H54 (cell line): ENCODE data around the gene UQCRC1.
A peak's percentile ranks its signal among the peaks of the same experiment; 100 is the strongest.

ENCODE experiments used
- DNase-seq: peaks from one replicate; pipeline ENCODE4 v3.0.0; 2011; ENCODE audit warnings: low spot score, mixed read lengths; ENCODE audit not compliant: insufficient read length
- FAIRE-seq: peaks from 3 replicates; lab custom pipeline; 2011; peaks lifted over from hg19 to GRCh38; lab: Jason Lieb, UNC
- POLR2A ChIP-seq: IDR thresholded peaks from 2 replicates; pipeline ENCODE4 v1.6.1; 2011; ENCODE audit warnings: low read depth, mild to moderate bottlenecking, low read length

The UQCRC1 gene

DNA sequence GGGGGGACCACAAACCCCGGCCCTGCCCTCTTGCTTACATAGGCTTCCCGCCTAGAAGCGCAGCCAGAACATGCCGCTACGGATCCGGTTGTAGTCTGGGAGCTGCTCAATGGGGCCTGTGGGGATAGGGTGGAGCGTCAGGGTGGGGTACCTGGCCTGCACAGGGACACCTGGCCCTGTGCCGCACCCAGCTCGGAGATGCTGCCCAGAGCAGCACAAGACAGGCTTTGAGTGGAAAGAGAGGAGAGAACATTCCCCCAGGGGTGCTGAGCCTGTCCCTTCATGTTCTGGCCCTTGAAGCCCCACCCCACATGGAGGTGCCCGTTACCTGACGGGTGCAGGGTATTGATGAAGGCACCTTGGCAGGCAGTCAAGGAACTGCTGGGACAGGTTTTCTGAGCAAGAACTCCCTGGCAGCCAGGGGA lies 10.4 kb downstream of the UQCRC1 start:
- TF ChIP-seq POLR2A: no peak
- DNase-seq (no peak), FAIRE-seq (no peak)

DNA sequence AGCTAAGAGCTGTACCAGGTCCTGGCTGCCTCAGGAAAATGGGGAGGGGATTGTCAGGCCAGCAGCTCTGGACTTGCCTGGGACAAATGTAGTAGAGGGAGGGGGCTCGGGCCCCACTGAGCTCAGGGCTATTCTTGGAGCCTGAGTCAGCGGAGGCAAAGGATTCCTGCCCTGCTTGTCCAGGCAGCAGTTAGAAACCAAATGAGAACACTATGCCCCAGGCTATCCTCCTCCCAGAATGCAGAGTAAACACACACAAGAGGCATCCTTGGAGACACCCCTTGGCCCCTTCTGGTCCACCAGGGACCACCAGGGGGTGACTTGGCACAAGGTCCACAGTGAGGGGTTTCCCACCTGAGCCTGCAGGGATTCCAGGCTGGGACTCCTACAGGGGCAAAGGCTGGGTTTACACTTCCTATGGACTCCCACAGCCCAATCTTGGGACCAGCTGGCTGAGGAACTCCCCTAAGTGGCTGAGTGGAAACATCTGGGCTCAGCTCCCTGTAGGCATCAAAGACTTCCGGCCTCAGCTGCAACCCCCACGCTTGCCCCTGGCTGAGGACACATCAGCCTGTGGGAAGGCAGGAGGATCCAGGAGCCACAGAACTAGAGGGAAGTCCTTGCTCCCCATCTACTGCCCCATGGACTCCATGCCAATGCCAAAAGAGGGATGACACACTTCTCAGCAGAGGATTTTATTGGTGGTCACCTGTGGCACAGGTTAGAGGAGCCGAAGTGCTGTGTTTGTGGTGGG lies 10.9 kb downstream of the UQCRC1 start:
- no peak for TF ChIP-seq POLR2A
- no peak for FAIRE-seq
- DNase-seq: peak; percentile 78

DNA sequence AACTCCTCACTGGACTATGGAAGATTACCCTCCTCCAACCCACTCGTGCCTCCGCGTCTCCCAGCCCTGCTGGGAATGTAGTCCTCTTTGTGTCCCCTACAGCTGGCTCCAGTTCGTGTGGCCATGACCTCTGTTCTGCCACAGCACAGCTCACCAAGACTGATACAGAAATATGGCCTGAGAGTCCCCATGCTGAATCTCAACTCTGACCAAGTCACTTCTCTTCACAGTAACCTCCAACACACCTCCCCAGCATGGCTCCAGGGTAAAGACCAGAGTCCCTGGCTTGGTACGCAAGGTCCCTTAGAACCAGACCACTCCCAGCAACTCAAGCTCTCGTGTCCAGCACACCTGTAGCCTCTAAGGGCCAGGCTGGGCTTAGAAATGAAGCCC lies 12.0 kb downstream of the UQCRC1 start:
- FAIRE-seq: no peak
- no peak for DNase-seq
- TF ChIP-seq POLR2A: no peak

DNA sequence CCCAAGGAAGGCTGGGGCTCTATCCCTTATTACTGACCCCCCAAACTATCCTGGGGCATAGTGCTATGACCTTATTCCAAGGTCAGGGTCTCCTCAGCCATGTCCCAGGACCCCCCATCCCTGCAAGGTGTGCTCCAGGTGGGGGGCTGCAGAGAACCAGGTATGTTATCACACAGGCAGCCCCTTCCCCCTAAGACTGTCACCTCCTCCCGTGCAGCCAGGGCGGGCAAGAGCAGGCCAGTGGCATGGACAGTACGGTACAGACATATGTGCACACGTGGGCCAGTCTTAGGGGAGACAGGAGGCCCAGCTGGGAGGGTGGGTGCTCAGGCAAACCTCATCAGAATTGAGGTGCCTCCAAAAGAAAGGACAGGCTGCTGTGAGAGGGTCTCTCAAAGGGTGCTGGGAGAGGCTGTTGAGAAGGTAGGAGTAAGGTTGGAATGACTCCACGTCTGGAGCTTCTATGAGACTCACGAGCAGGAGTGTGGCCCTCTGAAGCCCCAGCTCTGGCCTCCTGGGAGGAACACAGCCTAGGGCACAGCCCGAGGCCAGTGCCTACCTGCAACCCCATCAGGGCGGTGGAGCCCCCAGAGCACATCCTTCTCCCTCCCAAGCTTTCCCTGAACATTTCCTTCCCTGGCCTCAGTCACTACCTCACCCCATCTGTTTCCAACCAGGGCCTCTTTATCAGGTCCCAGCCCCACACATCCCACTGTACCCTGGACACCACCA lies 12.6 kb downstream of the UQCRC1 start:
- TF ChIP-seq POLR2A: no peak
- DNase-seq (no peak), FAIRE-seq (no peak)

DNA sequence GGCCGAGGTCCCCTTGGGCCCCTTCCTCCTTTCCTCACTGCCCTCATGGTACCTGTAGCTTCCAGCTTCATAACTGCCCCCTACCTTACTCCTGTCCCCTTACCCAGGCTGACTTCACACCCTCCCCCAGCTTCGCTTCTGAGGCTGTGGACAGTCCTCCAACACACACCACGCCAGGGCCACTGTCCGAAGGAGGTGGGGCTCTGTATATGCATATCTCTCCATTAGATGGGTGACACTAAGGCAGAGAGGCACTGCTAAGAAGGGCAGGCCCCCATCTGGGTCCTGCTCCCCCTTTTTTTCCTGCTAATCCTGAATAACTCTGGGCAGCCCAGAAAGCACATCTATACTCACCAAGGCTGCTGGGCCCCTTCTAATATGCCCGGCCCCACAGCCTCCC lies 13.3 kb downstream of the UQCRC1 start:
- TF ChIP-seq POLR2A: no peak
- FAIRE-seq (no peak), DNase-seq (no peak)

DNA sequence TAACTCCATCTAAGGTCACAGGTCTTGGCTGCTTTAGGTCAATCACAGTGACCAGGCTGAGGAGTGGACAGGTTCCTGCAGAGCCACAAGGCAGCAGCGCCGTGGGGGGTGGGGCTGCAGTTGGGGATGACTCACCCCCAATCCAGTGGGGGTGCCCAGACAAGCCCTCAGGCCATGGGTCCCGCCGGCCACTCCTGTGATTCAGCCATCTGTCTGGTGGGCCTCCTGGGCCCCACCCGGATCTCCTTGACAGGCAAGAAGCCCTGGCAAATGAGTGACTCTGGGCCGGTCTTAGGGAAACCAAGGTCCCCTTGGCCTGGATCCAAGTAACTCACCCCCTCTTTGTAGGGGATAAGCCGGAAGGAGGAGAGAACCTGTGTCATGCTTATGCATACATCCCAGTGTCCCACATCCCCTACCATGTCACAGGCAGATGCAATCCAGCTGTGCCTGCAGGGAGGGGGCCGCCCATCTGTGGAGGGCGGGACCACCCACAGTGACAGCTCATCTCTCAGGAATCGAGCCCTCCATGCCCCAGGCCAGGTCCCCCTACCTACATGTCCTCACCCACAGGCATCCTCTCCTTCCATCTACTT lies 13.8 kb downstream of the UQCRC1 start:
- peak; percentile 93 for DNase-seq
- no peak for FAIRE-seq
- no peak for TF ChIP-seq POLR2A

DNA sequence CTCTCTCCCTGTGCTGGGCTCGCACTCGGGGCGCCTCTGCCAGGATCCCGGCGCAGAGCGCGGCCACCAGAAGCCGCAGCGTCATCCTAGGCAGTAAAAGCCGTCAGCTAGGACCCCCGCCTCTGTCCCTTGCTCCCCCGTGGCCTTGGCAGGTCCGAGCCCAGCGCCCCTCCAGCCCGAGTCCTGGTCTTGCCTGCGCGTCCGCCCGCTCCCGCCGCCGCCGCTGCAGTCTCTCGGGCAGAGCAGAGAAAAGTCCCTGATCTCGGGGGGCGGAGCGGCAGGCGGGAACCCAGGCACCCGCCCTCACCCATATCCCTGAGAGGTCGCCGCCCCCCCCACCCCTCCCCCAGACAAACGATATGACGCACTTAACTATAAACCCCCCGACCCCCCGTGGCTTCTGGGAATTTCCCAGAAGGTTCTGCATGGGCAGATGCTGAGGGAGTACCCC lies 14.3 kb downstream of the UQCRC1 start, which contains the start of gene COL7A1:
Gene COL7A1, minus strand, starts transcription at position 255 of the 451 bp plus-strand sequence. Its CDS starts 170 bp downstream, at position 85.
- no peak for DNase-seq
- no peak for FAIRE-seq
- TF ChIP-seq POLR2A: peak; percentile 86

DNA sequence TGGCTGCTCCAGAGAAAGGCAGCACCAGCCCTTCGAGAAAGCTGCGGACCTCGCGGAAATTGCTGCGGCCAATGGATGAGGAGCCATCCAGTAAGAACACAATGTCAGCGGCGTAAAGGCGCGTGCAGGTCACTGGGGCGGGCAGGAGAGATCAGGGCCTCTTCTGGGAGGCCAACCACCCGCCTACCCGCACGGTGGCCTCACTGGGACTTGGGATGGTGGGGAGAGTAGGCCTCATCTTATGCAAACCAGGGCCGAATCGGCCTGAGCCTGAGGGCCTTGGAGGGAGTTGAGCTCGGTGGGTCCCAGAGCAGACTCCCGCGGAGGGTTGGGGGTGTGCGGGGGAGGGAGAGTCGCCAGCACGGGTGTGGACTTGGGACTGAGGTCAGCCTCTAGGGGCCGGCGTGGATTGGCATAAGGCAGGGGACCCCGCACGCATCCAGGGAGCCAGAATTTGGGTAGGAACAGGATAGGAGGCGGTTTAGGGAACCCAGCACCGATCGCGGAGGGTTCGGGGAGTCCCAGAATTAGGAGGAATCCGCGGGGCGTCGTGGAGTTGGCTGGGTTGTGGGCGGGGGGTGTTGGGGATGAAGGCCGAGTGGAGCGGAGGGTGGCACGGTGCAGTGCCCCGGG lies 14.9 kb downstream of the UQCRC1 start:
- FAIRE-seq: no peak
- TF ChIP-seq POLR2A: 0 out of 2 replicates have a peak, but pooled peaks have one; percentile 17
- no peak for DNase-seq

DNA sequence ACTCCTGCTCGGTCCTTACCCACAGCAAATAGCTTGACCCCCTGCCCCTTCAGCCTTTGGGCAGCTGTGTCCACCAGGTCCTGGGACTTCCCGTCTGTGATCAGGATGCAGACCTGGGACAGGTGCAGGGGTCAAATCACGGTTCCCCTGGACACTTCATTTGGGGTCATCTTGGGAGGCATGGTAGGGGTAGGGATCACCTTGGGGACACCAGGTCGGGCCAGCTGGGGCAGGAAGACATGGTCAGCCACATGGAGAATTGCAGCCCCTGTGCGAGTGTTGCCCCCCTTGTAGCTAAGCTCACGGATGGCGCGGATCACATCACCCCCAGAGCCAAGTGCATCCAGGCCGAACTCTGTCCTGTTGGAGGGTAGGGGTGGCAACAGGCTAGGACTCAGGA lies 16.1 kb downstream of the UQCRC1 start:
- no peak for DNase-seq
- no peak for TF ChIP-seq POLR2A
- FAIRE-seq: no peak

DNA sequence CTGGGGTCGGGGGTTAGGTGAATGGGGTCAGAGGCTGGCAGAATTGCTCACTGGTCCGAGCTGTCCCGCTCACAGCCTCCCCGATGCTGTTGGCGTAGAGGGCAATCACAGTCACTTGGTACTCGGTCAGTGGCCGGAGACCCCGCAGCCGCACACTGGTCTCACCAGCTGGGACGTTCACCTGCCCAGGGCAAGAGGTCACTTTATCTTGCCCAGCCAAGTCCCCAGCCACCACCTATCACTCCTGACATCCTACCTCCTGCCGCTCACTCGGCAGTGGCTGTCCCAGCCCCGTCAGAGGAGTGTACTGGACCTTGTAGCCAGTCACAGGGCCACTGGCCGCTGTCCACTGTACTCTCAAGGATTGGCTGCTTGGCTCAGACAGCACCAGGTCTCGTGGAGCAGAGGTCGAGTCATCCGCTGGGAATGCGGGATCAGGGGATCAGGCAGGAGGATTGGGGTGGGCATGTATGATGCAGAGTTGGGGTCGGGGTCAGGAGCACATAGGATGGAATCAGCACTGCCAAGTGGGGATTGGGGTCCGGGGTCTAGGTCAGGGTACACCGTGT lies 16.8 kb downstream of the UQCRC1 start:
- DNase-seq: no peak
- no peak for FAIRE-seq
- no peak for TF ChIP-seq POLR2A

DNA sequence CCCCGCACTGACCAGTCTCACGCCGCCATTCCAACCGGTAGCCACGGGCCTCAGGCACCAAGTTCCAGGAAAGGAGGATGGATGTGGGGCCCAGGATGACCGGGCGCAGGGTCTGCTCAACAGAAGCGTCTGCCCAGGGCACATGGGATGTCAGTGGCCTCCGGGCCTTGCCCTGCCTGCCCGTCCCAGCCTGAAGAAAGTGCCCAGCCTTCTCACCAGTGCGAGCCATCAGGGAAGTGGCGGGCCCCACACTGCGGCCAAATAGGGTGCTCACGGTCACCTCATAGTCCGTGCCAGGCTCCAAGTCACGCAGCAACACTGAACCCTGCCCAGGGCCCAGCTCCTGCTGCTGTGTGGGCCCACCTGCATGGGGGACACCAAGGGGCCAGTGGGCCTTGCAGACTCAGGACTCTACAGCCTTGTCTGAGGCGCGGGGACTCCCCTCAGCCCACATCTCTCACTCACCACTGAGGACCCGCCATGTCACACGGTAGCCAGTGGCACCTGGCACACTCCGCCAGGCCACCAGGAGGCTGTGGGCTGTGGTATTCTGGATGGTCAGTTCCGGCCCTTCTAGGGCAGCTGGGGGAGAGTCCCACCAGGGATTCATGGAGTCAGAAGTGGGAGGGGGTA lies 17.4 kb downstream of the UQCRC1 start:
- FAIRE-seq: no peak
- no peak for DNase-seq
- TF ChIP-seq POLR2A: no peak

DNA sequence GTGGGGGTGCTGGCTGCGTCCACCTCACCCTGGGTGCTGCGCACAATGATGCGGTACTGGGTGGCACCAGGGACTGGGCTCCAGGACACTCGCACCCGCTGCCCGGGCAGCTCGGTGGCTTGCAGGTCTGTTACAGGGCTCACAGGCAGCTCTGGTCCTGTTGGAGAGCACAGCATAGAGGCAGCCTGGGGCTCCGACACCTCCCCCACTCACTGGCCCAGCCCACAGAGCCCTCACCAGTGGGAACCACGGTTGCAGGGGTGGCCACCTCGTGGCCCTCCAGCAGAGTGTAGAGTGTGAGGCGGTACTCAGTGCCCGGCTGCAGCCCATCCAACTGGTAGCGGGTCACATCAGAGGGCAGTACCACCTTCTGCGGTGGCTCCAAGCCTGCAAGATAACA lies 18.0 kb downstream of the UQCRC1 start:
- DNase-seq (no peak), FAIRE-seq (no peak)
- no peak for TF ChIP-seq POLR2A

DNA sequence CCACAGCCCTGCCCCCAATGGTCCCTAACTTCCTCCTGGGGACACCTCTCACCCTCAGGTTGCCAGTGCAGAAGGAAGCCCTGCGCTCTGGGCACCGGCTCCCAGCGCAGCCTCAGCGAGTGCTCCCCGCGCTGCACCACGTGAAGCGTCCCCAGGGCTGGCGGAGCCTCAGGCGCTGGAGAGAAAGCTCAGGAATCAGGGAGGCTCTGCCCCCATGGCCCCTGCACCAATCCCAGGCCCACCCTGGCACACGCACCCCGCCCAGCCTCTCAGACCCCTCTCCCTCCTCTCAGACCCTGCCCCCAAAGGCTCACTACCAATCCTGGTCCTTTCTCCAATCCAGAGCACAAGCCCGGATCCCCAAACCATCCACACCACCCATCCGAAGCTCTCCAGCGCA lies 21.2 kb downstream of the UQCRC1 start:
- no peak for TF ChIP-seq POLR2A
- DNase-seq (no peak), FAIRE-seq (no peak)
